GM12873 (cell line): ENCODE measurements around the gene ARAP2.

Experiments
- TF ChIP-seq, protein P1 (sequence below): IDR thresholded peaks from 2 replicates; pipeline ENCODE4 v1.5.1; 2012; ENCODE audit warnings: low read depth, mild to moderate bottlenecking, moderate library complexity, low read length, control low read depth; ENCODE audit not compliant: insufficient read depth; ENCODE audit errors: missing control alignments

ARAP2 gene

DNA sequence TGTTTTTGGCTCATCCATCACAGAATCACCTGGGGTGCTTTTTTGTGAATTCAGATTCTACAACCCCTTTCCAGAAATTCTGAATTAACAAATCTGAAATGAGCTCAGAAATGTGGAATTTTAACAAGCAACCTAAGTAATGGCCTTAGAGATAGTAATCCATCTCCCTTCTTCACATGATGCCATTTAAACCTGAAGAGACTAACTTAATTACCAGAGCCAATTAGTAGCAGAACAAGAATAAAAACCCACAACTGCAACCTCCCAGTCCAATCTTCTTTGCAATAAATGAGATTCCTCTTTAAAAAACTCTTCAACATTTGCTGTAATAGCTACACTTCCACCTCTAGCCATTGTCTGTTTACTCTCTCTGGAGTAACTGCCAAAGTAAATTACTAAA lies 69.7 kb downstream of the ARAP2 start:
- TF ChIP-seq, protein P1, sequence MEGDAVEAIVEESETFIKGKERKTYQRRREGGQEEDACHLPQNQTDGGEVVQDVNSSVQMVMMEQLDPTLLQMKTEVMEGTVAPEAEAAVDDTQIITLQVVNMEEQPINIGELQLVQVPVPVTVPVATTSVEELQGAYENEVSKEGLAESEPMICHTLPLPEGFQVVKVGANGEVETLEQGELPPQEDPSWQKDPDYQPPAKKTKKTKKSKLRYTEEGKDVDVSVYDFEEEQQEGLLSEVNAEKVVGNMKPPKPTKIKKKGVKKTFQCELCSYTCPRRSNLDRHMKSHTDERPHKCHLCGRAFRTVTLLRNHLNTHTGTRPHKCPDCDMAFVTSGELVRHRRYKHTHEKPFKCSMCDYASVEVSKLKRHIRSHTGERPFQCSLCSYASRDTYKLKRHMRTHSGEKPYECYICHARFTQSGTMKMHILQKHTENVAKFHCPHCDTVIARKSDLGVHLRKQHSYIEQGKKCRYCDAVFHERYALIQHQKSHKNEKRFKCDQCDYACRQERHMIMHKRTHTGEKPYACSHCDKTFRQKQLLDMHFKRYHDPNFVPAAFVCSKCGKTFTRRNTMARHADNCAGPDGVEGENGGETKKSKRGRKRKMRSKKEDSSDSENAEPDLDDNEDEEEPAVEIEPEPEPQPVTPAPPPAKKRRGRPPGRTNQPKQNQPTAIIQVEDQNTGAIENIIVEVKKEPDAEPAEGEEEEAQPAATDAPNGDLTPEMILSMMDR, result no peak

DNA sequence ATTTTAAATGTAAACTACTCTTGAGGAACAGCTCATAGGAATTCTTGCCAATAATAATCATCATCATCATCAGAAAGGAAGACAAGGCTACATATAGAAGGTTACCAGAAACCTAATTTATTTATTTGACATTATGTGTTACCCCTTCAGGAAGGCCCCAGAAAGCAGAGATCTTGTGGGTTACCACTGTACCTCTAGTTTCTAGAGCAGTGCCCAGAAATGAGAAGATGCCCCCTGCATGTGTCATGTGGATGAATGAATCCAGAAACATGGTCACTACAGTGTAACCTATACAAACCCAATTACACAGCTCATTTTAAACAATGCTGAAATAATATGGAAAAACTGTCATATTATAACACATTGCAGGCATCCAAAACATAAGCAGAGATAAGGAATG lies 70.4 kb downstream of the ARAP2 start:
- TF ChIP-seq, protein P1, result no peak

- TF ChIP-seq, protein P1, result no peak
These were observed 71.7 kb downstream of the ARAP2 start for GRCh38 chr4:36172656-36173055.

GRCh38 chr4:36168127-36168878 lies 76.0 kb downstream of the ARAP2 start:
- TF ChIP-seq, protein P1, result no peak

DNA sequence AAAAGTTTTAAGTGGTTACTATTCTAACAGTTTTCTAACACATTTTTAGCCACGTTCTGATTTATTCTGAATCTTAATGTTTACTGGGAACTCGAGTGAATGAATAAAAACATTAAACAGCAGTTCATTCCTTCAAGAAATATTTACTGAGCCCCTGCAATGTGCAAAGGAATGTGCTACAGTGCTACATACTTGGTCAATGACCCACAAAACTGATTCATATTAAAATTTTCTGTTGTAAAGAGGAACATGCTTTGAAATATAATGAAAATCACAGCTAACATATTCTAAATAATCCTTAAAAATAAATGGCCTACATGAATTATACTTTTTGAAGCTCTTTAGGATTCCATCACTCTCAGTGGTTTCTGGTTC lies 78.7 kb downstream of the ARAP2 start:
- TF ChIP-seq, protein P1, result no peak

DNA sequence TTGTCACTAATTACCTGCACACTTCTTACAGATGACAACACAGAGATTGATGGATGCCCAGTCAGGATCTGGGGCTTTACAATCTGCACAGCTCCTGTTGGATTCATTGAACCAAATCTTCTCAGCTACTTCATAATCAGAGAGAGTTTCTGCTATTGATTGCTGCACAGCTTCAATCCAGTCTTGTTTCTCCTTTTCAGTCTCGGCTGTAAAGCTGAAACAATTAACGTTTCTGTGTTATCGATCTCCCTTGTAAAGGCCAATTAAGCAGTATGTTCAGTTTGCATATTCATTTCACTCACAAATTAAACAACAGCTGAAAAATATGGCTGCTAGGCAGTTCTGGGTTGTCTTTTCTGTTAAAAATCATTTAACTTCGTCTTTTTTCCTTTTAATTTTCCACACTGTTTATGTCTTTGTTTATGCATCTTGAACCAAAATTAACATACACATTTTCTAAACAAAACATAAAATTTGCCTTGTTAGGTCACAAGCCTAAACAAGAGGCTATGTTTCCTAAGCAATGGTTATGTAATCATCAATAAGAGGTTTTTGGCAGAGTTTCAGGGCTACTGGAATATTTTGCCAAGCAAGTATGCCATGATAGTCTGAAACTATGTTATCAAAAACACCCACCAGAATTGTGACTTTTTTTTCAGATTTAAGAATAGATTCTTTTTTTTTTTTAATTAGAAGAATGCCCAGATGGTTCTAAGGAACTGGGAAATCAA lies 79.2 kb downstream of the ARAP2 start:
- TF ChIP-seq, protein P1, result no peak

DNA sequence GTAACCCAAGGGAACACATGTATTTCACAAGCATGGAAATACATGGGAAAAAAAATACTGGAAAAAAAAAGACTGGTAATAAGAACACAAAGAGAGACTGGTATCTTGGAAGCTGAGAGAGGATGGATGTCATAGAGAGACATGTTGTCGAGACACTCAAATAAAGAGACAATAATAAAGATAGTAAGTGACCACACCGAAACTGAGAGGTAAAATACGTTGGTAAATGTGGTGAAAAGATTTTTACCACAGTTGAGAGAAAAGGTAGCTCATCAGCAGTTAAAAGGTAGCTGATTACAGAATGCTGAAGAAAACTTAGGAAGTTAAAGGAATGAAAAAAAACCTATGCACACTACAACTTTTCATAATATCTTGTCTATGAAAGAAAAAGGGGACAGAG lies 81.1 kb downstream of the ARAP2 start:
- TF ChIP-seq, protein P1, result no peak
